Bronchial epithelial cell (primary cell): ENCODE data around the gene EFNB2. TPM values are rescaled to one million over a fixed set of nuclear protein-coding genes. Genes with fewer than 3 reads are reported as not detected.

Source experiments
- DNase-seq: peaks from one replicate; pipeline ENCODE4 v3.0.0-alpha.2; 2010; ENCODE audit warnings: low read depth
- FAIRE-seq: peaks from 2 replicates; lab custom pipeline; 2011; peaks lifted over from hg19 to GRCh38; lab: Jason Lieb, UNC
- H3K27me3 ChIP-seq: 2 replicates; pipeline ENCODE4 v1.5.1; 2011; ENCODE audit warnings: low read length; ENCODE audit not compliant: control insufficient read depth, insufficient read depth
- H3K36me3 ChIP-seq: 2 replicates; pipeline ENCODE4 v1.5.1; 2011; ENCODE audit warnings: low read length; ENCODE audit not compliant: control insufficient read depth, insufficient read depth
- H3K4me3 ChIP-seq: 2 replicates; pipeline ENCODE4 v1.5.1; 2011; ENCODE audit warnings: mild to moderate bottlenecking, low read depth, low read length, control low read depth
- CTCF ChIP-seq: IDR thresholded peaks from 2 replicates; pipeline ENCODE4 v1.5.1; 2011; ENCODE audit warnings: mild to moderate bottlenecking, moderate library complexity, low read length, control low read depth, inconsistent platforms; ENCODE audit not compliant: insufficient read depth, severe bottlenecking
- total RNA-seq: library from RNA; depleted of rRNA; stranded (reverse); fragments of >200 nt; gene quantifications from 2 replicates; pipeline ENCODE4 v1.2.1, GENCODE V29; 2014

Gene EFNB2
- total RNA-seq, 1 donor from 2014 or later, result 11.3 TPM

DNA sequence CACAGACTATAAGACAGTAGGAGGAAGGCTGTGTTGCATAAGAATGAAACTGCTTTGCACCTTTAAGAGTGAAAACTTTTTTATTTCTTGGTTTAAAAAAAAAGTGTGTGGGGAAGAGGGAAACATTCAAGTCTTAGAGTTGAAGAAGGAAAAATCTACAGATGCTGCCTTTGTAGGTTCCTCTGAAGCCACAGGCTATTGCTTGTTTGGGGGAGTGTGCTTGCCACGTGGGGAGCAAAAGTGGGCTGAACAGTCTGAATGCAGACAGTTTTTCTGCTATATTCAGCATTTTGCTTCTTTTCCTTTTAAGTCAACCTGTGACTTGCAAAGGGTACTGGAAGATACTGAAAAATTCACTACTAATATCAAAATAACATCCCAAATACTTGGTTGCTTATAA, 36.9 kb downstream of the EFNB2 start:
- no peak overlapping the region for H3K4me3 ChIP-seq
- FAIRE-seq (no peak), DNase-seq (no peak)
- TF ChIP-seq CTCF, result no peak
- no peaks in the 10 kb centered on the region for H3K27me3 ChIP-seq
- H3K36me3 ChIP-seq, result peaks cover 6% of the 10 kb centered on the region

- DNase-seq (no peak), FAIRE-seq (no peak)
- Histone ChIP-seq H3K36me3 (peaks cover 10% of the 10 kb centered on the region), H3K4me3 (no peak overlapping the region), H3K27me3 (no peaks in the 10 kb centered on the region)
- no peak for TF ChIP-seq CTCF
These were observed 37.3 kb downstream of the EFNB2 start for GRCh38 chr13:106498158-106498557.

DNA sequence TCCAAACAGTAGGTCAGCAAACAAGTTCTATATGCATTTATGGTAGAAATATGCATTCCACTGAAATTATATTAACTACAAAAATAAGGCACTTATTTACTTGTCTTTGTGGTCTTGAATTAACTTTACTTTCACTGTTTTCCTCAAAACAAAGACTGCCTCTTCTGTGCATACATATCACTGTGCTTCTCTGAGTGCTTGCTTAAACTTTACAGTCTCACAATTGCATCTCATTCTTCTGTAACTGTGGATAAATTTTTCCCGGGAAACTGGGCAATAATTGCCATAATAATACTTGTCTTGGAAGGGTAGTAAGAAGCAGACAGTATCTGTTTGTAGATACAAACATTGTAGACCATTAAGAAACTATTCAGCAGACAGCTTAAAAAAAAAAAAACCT, 38.4 kb downstream of the EFNB2 start:
- Histone ChIP-seq H3K27me3 (no peaks in the 10 kb centered on the region), H3K36me3 (peaks cover 20% of the 10 kb centered on the region), H3K4me3 (no peak overlapping the region)
- TF ChIP-seq CTCF, result no peak
- FAIRE-seq (no peak), DNase-seq (no peak)

- Histone ChIP-seq H3K36me3 (peaks cover 24% of the 10 kb centered on the region), H3K27me3 (no peaks in the 10 kb centered on the region), H3K4me3 (no peak overlapping the region)
- FAIRE-seq (no peak), DNase-seq (no peak)
- no peak for TF ChIP-seq CTCF
These were observed 39.1 kb downstream of the EFNB2 start for GRCh38 chr13:106496072-106496997.

DNA sequence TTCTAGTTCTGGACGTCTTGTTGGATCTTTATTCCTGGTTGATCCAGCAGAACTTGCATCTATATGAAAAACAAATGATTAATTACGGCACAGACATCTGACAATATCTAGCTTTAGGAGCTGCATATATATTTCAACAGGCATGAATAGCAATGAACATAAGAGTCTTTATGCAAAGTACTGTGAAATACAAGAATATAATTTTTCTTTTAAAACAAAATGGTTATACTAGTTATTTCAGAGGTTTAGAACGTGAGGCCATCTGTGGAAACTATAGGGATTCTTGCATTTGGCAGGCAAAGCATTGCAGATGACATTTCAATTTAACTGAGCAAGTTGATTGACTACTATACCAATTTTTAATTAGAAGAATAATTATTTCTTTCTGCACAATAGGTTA, 40.5 kb downstream of the EFNB2 start:
- TF ChIP-seq CTCF, result no peak
- H3K4me3 ChIP-seq, result no peak overlapping the region
- H3K36me3 ChIP-seq, result peaks cover 23% of the 10 kb centered on the region
- no peaks in the 10 kb centered on the region for H3K27me3 ChIP-seq
- DNase-seq (no peak), FAIRE-seq (no peak)
